CD4-positive, alpha-beta memory T cell (primary cell): Measurements from ENCODE around the gene LTBP2. TPM values are rescaled to one million over a fixed set of nuclear protein-coding genes. Genes with fewer than 3 reads are reported as not detected.

Experiments used
- polyA plus RNA-seq, 2 donors: library from polyadenylated mRNA; unstranded; fragments of 300-500 nt; fragmentation: Illumina TruSeq; gene quantifications; one replicate each; pipeline ENCODE4 v1.2.3, GENCODE V29; 2021
- total RNA-seq, 2 experiments: library from RNA; stranded (reverse); gene quantifications; one replicate each; pipeline ENCODE4 v1.2.3, GENCODE V29; 2021

LTBP2 gene
- total and polyA plus RNA-seq, 4 experiments from 2014 or later: 0.11 to 0.44 (median 0.36) TPM

Other genes starting within 250 kb of the LTBP2 start
- not detected for gene SYNDIG1L, start 186.0 kb downstream of the LTBP2 start, total RNA-seq
- gene SYNDIG1L, start 186.0 kb downstream of the LTBP2 start, polyA plus RNA-seq: not detected
- 10 to 100 TPM; 50.9 to 54.2 TPM for gene NPC2, start 118.9 kb downstream of the LTBP2 start, total RNA-seq
- 10 to 100 TPM; 83.4 to 89.9 TPM for gene NPC2, start 118.9 kb downstream of the LTBP2 start, polyA plus RNA-seq
- 10 to 100 TPM; 31.3 to 33.1 TPM for gene ISCA2, start 118.5 kb downstream of the LTBP2 start, total RNA-seq
- gene ISCA2, start 118.5 kb downstream of the LTBP2 start, polyA plus RNA-seq: 10 to 100 TPM; 61.7 to 83.1 TPM
- 10 to 100 TPM; 44.4 to 46.1 TPM for gene AREL1, start 100.8 kb upstream of the LTBP2 start, total RNA-seq
- gene AREL1, start 100.8 kb upstream of the LTBP2 start, polyA plus RNA-seq: 10 to 100 TPM; 16.2 to 24.2 TPM
- 10 to 100 TPM; 57.5 to 57.9 TPM for gene FCF1, start 100.9 kb upstream of the LTBP2 start, total RNA-seq
- gene FCF1, start 100.9 kb upstream of the LTBP2 start, polyA plus RNA-seq: 10 to 100 TPM; 28.6 to 35.5 TPM
- 10 to 100 TPM; 83.1 to 90.3 TPM for gene YLPM1, start 151.1 kb upstream of the LTBP2 start, total RNA-seq
- gene YLPM1, start 151.1 kb upstream of the LTBP2 start, polyA plus RNA-seq: 10 to 100 TPM in 1 of 2 donors, 1 to 10 TPM in 1; 2.5 to 21.5 TPM